Omental fat pad (tissue), 4 donors: Measurements from ENCODE around the gene MCF2L2. TPM values are rescaled to one million over a fixed set of nuclear protein-coding genes. Genes with fewer than 3 reads are reported as not detected.
"Not testable (repeated sequence)": the region's sequence is repeated elsewhere in the genome, so short reads cannot be mapped to it uniquely, and the experiment has no call there.

ENCODE experiments used
- ATAC-seq: fragments of 150-250 bp; one replicate; pipeline ENCODE4 v1.9.1; 2016; ENCODE audit warnings: mild to moderate bottlenecking, moderate library complexity; ENCODE audit not compliant: low FRiP score
- DNase-seq: peaks from one replicate; pipeline ENCODE4 v3.0.0-alpha.2; 2019; ENCODE audit warnings: low spot score
- total RNA-seq, 4 donors: library from RNA; depleted of rRNA; stranded (reverse); fragments of >200 nt; gene quantifications; one replicate each; pipeline ENCODE4 v1.1.0, GENCODE V29; 2016
- TF ChIP-seq, protein P1 (sequence below), 3 donors: fragments of 450-650 bp; IDR thresholded peaks; one replicate each; pipeline ENCODE4 v1.5.1; 2016 to 2017; ENCODE audit warnings: antibody characterized with exemption in 3 of 3, mild to moderate bottlenecking in 3 of 3, moderate library complexity in 2 of 3

The MCF2L2 gene
- total RNA-seq, 4 donors from 2014 or later, result under 0.01 to 0.84 (median 0.39) TPM

- ATAC-seq (no peak), DNase-seq (no peak)
- TF ChIP-seq, protein P1, sequence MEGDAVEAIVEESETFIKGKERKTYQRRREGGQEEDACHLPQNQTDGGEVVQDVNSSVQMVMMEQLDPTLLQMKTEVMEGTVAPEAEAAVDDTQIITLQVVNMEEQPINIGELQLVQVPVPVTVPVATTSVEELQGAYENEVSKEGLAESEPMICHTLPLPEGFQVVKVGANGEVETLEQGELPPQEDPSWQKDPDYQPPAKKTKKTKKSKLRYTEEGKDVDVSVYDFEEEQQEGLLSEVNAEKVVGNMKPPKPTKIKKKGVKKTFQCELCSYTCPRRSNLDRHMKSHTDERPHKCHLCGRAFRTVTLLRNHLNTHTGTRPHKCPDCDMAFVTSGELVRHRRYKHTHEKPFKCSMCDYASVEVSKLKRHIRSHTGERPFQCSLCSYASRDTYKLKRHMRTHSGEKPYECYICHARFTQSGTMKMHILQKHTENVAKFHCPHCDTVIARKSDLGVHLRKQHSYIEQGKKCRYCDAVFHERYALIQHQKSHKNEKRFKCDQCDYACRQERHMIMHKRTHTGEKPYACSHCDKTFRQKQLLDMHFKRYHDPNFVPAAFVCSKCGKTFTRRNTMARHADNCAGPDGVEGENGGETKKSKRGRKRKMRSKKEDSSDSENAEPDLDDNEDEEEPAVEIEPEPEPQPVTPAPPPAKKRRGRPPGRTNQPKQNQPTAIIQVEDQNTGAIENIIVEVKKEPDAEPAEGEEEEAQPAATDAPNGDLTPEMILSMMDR (IDR thresholded peaks at IDR 0.05), result no peak
These were observed 38.2 kb upstream of the MCF2L2 start for GRCh38 chr3:183466575-183466974.

GRCh38 chr3:183465710-183466109 is 37.3 kb upstream of the MCF2L2 start:
- ATAC-seq, DNase-seq: not testable (repeated sequence)

GRCh38 chr3:183464480-183464879 is 36.1 kb upstream of the MCF2L2 start:
- ATAC-seq (no peak), DNase-seq (no peak)
- TF ChIP-seq, protein P1 (IDR thresholded peaks at IDR 0.05), result no peak

DNA sequence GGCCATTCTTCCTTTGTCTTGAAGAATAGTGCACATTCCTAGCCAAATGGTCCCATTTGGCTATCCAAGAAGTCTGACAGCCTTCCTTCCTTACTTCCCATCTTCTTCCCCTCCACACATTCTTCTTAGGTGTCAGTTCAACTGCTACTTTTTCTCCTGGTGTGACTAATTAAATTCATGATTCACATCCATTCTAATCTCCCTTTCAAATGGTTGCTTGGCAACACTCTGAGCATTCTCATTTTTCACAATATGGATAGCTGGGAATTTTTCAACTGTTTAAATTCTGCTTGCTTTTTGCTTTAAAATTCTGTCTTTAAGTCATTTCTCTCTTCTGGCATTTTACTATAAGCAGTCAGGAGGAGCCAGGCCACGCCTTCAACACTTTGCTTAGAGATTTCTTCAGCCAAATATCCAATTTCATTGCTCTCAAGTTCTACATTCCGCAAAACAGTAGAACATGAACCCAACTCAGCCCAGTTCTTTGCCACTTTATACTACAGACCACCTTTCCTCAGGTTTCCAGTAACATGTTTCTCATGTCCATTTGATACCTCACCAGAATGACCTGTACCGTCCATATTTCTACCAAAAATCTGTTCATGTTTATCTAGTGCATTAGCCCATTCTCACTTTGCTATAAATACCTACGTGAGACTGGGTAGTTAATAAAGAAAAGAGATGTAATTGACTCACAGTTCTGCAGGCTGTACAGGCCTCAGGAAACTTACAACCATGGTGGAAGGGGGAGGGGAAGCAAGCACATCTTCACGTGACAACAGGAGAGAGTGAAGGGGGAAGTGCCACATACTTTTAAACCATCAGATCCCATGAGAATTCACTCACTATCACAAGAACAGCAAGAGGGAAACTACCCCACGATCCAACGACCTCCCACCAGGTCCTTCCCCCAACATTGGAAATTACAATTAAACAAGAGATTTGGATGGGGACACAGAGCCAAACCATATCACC is 31.9 kb upstream of the MCF2L2 start:
- no peak for DNase-seq
- ATAC-seq, result no peak
- TF ChIP-seq, protein P1 (IDR thresholded peaks at IDR 0.05), result no peak

DNA sequence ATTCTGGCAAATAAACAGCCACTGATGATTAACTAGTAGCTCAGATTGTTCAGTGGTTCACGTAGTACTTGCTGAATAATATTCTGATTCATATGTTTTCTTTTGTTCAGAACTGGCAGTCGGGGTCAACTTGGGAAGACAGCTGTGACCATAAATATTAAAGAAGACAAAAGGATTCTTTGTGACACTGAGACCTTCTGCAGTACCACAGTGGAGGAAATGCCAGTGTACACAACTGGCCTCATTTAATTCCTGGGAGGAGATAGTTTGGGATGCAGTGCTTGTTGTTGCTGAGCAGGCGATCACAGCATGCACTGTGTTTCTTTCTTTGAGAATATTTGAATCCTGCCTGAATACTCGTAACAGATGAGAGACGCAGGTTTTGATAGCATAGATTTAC is 26.7 kb upstream of the MCF2L2 start:
- DNase-seq (no peak), ATAC-seq (no peak)
- TF ChIP-seq, protein P1 (IDR thresholded peaks at IDR 0.05), result no peak

DNA sequence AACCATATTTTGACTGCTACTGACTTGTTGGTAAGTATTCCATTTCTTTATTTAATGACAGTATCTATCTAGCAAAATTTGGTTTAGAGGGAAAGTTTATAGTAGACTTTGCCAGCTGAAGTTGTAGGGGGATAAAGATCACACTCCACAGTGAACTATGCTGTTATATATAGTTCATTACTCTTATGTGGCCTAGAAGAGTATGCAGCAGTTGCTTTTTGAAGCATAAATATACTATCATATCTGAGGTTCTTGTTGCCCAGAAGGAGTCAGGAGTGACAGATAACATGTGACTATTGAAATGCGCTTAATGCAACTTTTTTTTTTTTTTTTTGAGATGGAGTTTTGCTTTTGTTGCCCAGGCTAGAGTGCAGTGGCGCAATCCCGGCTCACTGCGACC is 25.6 kb upstream of the MCF2L2 start:
- no peak for DNase-seq
- TF ChIP-seq, protein P1 (IDR thresholded peaks at IDR 0.05), result no peak
- no peak for ATAC-seq

DNA sequence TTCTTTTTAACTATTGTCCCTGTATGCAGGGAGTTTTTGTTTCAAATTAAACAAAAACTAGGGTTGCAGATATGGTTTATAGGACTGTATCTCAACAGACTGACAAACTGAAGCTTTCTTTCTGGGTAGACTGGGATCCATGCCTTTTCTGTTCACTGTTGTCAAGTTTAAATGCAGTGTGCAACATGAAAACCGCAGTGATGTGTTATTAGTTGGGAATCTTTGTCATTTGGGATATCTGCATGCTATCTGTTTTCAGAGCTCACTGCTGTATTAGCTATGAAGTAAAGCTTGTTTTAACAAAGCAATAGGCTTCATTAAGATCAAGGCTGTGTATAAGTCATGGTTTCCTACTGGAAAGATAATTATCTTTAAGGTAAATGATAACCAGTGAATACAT is 21.4 kb upstream of the MCF2L2 start:
- ATAC-seq (no peak), DNase-seq (no peak)
- TF ChIP-seq, protein P1 (IDR thresholded peaks at IDR 0.05), result no peak
